ENCODE data around the gene GBX1.

The GBX1 gene

DNA sequence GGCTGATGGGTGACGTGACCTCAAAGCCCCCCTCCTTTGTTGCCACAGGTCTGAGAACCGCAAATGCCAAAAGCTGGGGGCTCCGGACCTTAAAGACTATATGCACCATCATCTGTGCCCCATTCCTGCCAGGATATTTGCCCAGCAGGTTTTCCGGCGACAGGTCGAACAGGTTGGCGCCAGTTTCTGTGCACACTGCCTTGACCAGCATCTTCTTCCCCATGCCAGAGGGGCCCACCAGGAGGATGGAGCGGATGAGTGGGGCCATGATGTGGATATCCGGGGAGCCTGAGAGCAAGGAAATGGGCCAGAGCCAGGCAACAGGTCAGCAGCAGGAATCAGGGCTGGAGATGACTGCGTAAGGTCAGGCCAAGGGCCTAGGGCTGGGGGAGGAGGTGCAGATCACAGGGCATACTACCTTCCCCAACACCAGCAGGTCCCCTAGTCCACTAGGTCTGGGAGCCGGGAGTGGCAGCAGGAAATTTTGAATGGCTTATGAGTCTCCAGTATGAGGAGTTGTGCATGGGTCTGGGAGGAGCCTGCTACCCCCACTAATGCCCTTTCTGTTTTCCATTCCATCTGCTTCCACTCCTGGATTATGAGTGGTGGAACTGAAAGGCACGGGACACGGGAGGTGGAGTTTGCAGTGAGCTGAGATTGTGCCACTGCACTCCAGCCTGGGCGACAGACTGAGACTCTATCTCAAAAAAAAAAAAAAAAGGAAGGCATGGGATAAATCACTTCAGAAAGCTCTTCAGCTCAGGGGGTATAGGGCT, 25.9 kb upstream of the GBX1 start:
- no peak for DNase-seq (ENCODE audit: low read depth in 2 of 2)

DNA sequence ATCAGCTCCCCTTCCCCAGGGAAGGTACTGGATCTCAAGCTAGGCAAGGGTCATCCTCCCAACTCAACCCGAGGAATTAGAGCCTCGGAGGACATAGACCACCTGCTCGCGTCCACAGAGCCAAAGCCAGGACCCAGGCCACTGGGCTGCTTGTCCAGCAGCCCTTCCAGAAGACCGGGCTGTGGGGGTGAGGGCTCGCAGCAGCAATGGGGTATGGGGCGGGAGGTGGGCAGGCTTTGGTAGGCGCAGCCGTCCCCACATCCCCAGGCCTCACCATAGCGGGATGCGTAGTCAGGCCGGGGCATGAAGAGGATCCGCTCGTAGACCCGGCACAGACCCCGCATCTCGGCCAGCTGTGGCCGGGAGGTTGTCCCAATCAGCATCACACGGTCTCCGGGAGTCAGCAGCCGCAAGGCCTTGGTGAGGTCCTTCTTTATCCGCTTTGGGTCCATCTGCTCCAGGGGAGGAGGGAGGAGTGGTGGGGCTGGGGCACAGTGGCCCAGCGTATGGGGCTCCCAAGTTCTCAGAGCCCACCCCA, 24.6 kb upstream of the GBX1 start:
- no peak for DNase-seq (ENCODE audit: low read depth in 2 of 2)

DNA sequence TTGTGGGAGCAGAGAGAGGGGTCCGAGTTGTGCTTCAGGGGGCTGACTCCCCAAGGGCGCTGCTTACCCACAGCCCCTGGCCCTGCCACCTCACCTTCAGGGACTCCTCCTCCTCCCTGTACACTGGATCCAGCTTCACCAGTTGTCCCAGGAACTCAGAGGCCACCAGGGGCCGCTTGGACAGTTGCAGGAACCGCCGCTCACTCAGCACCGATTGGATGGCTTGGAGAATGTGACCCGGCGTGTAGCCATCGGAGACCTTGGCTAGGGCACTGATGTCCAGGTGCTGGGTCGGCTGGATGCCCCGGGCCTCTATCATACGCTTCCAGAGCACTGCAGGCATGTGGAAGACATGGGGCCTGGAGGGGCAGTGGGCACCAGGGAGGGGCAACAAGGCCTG, 24.1 kb upstream of the GBX1 start:
- DNase-seq (ENCODE audit: low read depth in 2 of 2) = no peak

DNA sequence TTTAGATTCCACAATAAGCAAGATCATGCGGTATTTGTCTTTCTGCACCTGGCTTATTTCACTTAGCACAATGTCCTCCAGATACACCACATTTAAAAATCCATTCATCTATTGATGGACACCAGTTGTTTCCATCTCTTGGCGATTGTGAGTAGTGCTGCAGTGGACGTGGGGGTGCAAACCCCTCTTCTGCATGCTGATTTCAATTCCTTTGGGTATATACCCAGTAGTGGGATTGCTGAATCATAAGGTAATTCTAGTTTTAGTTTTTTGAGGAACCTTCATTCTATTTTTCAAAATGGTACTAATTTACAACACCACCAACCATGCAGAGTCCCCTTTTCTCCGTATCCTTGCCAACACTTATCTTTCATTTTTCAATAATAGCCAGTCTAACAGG, 21.5 kb upstream of the GBX1 start:
- no peak for DNase-seq (ENCODE audit: low read depth in 2 of 2)

DNA sequence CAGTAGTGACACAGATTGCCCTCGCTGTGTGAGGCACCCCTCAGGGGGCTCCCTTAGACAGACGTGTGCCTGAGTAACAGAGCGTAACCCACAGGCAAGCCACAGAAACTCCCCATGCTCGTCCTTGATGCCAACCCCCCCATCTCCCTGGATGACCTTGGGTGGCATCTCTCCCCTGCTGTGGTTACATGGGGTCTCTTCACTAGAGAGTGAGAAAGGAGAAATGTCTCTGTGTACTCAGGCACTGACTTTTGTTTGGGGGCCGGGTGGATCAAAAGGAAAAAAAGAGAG, 20.7 kb upstream of the GBX1 start:
- DNase-seq (ENCODE audit: low read depth in 2 of 2) = no peak

DNA sequence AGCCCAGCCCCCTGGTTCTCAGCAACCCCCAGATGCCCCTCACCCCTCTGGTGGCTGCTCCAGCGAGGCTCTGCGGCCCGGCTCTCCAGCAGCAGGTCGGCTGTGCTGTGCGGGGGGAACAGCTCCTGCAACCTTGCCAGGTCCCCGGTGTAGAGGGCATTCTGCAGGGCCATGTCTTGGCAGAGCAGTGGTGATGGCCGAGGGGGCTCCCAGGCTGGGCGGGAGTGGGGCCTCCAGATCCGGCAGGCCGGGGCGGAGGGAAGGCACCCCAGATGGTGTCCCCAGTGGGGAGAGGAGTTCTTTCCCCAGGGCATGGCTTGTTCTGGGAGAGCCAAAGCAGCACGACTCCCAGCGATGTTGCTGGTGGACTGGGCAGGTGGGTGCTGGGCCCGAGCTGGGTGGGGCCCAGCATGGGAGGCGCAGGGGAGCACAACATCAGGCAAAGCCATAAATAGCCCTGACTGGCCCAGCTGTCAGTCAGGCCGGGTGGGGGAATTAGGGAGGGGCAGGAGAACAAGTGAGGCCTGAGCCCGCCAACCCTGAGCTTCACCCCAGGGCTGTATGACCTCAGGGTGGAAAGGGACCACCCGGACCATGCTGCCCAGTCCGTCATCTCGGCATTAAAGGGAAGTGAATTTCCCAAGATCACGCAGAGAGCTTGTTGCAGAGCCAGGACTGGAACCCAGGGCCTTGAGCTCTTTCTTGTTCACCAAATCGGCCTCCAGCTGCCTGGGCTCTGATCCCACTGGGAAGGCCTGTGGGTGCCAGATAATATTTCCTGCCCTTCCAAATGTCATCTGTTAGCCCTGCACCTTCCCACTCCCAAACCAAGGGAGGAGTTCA, 20.1 kb upstream of the GBX1 start:
- DNase-seq (ENCODE audit: low read depth in 2 of 2) = no peak

DNA sequence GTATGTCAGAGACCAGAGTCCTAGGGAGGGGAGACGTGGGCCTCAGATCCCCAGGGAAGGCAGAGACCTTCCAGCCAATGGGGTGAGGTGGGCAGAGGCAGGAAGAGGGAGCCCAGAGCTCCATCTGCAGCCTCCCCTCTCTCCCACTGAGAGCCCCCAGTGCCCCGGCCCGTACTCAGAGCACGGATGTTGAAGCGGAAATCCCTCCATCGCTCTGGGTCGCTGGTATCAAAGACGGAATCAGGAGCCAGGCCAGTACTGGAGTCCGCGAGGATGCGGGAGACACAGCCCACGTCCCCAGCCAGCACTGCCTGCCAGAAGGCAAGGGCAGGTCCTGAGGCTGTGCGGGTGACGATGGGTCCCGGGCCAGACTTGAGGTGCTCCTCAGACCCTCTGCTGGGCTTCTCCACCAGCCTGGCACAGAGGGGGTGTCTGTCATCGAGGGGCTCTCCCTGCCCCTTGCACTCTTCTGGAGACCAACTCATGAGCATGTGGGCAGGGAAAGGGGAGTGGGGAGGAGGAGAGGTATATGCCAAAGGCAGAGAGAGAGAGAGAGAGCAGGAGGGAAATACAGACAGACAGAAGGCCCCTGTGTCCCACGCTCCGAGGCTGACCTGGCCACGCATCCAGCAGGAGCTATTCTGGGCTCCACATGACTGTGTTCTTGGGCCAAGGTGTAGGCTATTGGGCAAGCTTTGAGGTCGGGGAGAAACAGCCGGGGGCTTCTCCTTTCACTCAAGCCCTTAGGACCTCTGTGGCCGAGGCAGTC, 19.3 kb upstream of the GBX1 start, which contains the start of gene ASB10:
TSS of gene ASB10 (minus strand) at position 611 of the 769 bp plus-strand sequence. CDS start at position 491, 120 bp downstream.
- DNase-seq (ENCODE audit: low read depth in 2 of 2) = no peak

DNA sequence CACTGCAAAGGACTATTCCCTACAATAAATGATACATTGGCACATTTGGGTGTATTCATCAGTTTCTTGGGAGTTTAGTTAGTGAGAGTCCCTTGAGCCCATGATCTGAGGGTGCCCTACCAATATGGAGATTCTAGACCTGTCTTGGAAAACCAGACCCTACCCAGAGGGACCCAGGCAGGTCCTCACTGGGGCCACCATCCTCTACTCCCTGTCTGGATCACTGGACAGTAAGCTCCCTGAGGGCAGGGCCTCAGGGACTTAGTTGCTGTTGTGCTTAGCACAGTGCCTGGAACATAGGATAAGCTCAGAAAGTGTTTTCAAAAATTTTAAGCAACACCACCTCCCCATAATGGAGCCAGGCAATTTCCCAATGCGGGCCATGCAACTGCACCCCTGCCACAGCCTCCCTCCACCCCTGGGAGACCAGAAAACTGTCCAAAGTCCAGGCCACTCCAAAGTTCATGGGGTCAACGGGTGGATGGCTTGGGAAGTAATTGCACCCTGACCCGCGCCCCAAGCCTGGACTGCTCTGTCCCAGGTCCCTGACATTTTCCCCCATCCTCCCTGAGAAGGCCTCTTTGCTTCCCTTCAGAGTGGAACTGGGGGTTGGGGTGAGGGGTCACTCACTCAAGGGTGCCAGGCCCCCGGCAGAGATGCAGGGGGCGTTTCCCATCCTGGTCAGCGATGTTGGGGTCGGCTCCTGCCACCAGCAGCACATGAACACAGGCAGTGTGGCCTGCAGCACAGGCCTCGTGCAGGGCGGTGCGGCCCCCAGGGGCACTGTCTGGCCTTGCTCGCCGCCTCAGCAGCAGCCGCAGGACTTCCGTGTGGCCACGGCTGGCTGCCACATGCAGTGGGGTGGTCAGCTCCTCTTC, 18.5 kb upstream of the GBX1 start:
- DNase-seq (ENCODE audit: low read depth in 2 of 2) = no peak

DNA sequence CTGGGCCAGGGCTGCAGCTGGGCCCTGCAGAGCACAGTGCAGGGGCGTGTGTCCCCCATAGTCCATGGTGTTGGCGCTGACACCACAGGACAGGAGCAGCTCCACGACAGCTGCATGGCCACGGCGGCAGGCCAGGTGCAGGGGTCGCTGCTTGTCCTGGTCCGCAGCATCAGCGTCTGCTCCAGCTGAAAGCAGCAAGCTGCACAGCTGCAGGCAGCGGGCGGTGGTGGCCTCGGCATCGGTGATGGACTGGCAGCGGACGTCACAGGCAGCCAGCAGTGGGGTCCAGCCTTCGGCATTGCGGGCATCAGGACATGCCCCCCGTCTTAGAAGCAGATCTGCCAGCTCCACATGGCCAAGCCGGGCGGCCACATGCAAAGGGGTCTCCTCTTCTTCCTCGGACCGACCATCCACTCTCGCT, 13.5 kb upstream of the GBX1 start:
- no peak for DNase-seq (ENCODE audit: low read depth in 2 of 2)

DNA sequence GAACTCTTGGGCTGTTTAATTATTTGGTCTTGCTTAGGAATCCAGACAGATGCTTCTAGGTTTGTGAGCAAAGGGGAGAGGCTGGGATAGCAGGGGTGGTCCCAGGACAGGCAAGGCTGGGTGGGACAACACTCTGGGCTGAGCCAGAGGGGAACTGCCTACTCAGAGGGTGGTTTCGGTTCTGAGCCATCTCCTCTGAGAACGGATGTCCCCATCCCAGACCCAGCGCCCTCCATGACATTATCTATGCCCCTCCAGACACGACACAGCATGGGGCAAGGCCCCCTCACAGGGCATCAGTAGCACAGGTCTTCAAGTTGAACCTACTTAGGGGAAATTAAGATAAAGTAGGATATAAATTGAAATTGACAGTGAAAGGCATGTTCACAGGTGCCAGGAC, 12.5 kb upstream of the GBX1 start:
- DNase-seq (ENCODE audit: low read depth in 2 of 2) = no peak

DNA sequence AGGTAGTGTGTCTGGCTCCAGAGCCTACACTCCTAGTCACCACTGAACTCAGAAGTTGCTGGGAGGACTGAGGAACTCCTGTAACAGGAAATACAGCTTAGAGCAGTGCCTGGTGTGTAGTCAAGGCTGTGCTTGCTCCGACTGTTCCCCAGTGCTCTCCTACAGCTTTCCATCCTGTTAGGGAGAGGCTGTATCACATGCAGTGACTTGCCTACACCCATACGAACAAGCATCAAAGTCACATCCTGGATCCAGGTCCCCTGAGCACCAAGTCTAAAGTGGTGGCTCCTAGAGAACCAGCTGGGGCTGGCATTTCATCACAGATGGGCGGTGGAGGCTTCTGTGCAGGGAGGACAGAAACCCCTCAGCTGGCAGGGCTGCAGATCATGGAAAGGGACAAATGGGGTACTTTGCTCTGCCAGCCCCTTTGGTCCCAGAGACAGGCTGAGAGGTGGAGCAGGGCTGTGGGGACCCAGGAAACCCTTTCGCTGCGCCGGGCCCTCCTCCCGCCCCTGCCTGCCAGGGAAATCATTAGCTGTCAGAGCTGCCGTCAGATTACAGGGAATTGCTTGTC, 11.9 kb upstream of the GBX1 start:
- DNase-seq (ENCODE audit: low read depth in 2 of 2) = no peak

DNA sequence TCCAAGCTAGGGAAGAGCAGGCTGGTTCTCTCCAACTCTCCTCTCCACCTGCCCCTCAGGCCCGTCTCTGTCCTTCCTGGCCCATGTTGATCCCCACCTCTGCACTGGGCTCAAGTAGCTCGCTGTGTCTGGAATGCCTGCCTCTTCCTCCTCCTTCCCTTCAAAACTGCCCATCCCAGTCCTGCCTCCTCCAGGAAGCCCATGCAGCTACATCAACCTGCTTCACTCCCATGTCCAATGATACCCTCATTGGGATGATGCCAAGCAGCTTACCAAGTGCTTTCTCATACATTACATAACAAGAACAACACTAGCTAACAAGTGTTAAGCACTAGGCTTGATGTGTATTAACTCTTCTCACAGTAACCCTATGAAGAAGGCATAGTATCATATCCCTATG, 11.3 kb upstream of the GBX1 start:
- DNase-seq (ENCODE audit: low read depth in 2 of 2) = no peak

DNA sequence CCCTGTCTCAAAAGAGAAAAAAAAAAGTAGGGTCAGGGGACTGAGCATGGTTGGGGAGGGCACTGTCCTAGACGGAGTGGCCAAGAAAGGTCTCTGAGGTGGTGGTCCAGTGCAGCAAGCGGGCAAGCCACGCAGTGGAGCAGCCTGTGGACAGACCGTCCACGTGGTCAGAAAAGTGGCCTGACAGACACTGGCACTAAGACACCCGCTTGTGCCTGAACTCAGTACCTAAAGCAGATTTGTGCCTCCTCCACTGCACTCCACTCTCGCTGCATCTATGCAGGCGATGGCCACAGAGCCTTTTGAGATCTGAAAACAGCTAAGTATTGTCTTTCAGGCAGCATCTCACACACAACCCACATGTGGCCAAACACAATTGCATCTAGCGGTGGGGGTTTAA, 10.7 kb upstream of the GBX1 start:
- no peak for DNase-seq (ENCODE audit: low read depth in 2 of 2)

DNA sequence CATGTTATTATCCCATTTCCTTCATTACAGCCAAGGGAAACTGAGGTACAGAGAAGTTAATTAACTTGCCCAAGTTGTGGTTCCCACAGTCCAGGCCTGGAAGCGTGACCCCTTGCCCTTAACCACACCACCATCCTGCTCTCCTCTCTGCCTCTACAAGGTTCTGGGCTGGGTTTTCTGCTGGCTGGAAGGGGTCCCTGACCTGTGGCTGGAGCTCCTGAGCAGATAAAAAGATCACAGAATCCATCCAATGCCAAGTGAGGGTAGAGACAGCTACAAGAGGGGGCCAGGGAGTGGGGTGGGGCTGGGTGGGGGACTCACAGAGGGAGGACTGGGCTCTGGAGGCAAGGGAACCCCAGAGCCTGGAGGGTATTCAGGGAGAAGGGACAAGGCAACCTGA, 9.8 kb upstream of the GBX1 start:
- DNase-seq (ENCODE audit: low read depth in 2 of 2) = no peak

DNA sequence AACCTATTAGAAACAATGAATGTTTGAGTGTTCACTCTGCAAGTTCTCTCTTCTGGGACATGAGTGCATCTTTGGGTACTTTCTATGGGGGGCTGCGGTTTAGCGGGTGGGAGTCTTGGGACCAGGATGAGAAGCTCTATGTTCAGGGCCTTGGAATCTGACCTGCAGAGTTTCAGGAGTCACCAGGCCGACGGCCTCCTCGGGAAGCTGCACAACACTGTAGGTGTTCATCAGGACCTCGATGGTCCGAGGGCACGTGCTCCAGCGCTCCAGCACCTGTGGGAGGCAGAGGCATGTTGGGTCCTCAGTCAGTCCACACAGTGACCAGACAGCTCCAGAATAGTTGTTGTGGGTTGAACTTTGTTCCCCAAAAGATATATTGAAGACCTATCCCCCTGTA, 8.9 kb upstream of the GBX1 start:
- DNase-seq (ENCODE audit: low read depth in 2 of 2) = no peak

DNA sequence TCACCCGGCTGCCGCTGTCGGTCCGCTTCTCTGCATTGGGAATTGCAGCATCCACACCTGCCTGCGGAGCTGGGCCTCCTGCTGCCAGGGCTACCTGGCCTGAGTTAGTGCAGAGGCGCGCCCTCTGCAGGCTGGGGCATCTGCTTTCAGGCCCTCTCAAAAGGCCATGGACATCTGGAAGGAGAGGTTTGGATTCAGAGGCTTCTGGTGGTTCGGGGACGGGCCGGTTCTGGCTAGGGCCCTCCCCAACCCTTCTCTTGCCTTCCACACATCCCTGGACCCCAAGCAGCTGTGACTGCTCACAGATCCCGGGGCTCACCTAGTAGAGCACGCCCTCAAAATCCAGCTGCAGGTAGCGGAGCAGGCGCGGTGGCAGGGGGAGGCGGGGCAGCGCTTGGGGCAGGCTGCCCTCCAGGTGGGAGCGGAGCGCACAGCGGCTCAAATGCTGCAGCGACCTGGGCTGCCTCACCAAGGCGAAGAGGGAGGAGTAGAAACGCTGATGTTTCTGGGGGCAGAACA, 8.4 kb upstream of the GBX1 start:
- DNase-seq (ENCODE audit: low read depth in 2 of 2) = no peak

DNA sequence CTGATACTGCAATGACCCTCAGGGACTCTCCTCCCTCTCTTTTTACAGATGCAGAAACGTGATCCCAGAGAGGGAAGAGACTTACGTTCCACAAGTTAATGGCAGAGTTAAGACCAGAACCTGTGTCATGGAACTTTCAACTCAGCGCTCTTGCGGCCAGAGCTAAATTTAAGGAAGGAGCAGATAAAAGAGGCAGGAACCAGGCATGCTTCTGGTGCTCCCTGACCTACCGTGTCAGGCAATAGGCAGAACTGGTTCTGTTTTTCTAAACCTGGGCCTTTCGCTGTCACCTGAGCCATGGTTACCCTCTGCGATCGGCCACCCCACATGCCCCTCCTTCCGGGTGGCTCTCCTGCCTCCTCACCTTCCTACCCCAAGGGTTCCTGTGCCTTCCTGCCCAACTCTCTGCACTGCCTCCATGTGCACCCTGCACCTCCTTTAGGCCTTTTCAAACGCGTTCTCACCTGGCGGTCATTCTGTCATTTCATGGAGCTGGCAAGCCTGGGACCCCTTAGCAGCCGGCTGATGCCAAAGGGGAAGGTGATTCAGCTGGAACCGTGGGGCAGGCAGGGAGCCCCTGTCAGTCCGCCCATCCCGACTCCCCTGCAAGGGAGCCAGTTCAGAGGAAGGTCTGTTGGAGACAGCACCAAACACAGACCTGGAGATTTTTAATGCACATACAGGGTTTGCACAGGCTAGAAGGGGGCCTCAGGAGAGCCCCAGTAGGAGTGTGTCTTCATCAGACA, 7.7 kb upstream of the GBX1 start:
- DNase-seq (ENCODE audit: low read depth in 2 of 2) = no peak

DNA sequence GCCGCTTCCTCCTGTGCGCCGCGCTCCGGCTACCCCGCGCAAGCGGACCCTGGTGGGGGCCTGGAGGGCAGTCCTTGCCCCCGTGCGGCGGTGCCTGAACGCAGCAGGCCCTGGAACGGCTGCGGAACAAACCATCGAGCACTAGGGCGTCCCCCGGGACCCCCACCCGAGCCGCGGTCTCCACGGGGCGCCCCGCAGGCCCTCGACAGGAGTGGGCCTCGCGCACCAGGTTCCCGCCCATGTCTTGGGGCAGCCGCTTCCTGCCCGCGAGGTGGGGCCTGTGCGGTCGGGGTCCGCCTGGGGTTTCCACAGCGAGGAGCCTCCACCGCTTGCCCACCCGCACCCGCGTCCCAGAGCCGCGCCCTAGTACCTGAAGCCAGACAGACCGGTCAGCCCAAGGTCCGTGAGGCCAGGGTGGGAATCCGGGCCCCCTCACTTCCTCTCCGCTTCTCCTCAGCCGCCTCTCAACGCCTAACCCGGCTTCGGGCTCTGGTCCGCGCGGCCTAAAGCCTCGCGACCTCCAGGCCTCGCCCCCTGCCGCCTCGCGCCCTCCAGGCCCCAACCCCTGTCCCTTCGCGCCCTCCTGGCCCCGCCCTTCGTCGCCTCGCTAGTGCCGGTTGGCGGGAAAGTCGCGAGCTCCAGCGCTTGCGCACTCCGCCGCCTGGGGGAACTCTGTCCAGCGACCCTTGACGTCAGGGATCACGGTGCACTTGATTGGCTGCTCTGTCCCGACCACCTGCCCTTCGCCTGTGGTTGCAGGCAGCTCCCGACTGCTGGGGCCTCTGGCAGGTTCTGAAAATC, 7.0 kb upstream of the GBX1 start:
- no peak for DNase-seq (ENCODE audit: low read depth in 2 of 2)
